HUES6 (cell line): ENCODE data around the gene INPP5D.

ENCODE experiments used
- H3K27ac ChIP-seq: 2 replicates; pipeline ENCODE4 v1.7.0; 2013; ENCODE audit warnings: low read depth, mild to moderate bottlenecking, low read length, inconsistent platforms
- H3K27me3 ChIP-seq: 2 replicates; pipeline ENCODE4 v1.6.1; 2013; ENCODE audit warnings: low read length; ENCODE audit not compliant: control insufficient read depth, insufficient read depth
- H3K36me3 ChIP-seq: 2 replicates; pipeline ENCODE4 v1.6.1; 2013; ENCODE audit warnings: low read length; ENCODE audit not compliant: control insufficient read depth, insufficient read depth
- H3K4me1 ChIP-seq: 2 replicates; pipeline ENCODE4 v1.6.1; 2013; ENCODE audit warnings: low read length; ENCODE audit not compliant: control insufficient read depth, insufficient read depth
- H3K4me3 ChIP-seq: 2 replicates; pipeline ENCODE4 v1.5.1; 2013; ENCODE audit warnings: low read depth, low read length
- H3K9ac ChIP-seq: one replicate; pipeline ENCODE4 v1.6.1; 2013; ENCODE audit warnings: mild to moderate bottlenecking, low read length
- H3K9me3 ChIP-seq: 2 replicates; pipeline ENCODE4 v1.6.1; 2013; ENCODE audit warnings: low read depth, low read length; ENCODE audit not compliant: control insufficient read depth, insufficient read depth

The INPP5D gene

GRCh38 chr2:233245406-233245805, 185.3 kb downstream of the INPP5D start:
- Histone ChIP-seq H3K9ac (no peak overlapping the region), H3K4me3 (no peak overlapping the region), H3K9me3 (peaks cover 9% of the 10 kb centered on the region; the same call in 1 of the 2 replicates), H3K27ac (no peak overlapping the region), H3K4me1 (peaks cover 3% of the 10 kb centered on the region; the same call in 1 of the 2 replicates), H3K36me3 (no peaks in the 10 kb centered on the region), H3K27me3 (no peaks in the 10 kb centered on the region)

- H3K4me1 ChIP-seq = no peaks in the 10 kb centered on the region
- H3K36me3 ChIP-seq = no peaks in the 10 kb centered on the region
- H3K9ac ChIP-seq = no peak overlapping the region
- no peaks in the 10 kb centered on the region for H3K27me3 ChIP-seq
- H3K27ac ChIP-seq = 0 out of 2 replicates have a peak overlapping the region, but pooled peaks have one; percentile 4
- no peak overlapping the region for H3K4me3 ChIP-seq
- H3K9me3 ChIP-seq = peaks cover 16% of the 10 kb centered on the region; the same call in 1 of the 2 replicates
Measured at GRCh38 chr2:233247116-233247515, 187.0 kb downstream of the INPP5D start.

- Histone ChIP-seq H3K27ac (no peak overlapping the region), H3K9ac (no peak overlapping the region), H3K4me1 (0 out of 2 replicates have a peak, but pooled peaks cover under 1% of the 10 kb centered on the region), H3K4me3 (no peak overlapping the region), H3K9me3 (peaks cover 16% of the 10 kb centered on the region; the same call in 1 of the 2 replicates), H3K27me3 (no peaks in the 10 kb centered on the region), H3K36me3 (no peaks in the 10 kb centered on the region)
Measured at GRCh38 chr2:233247744-233248143, 187.6 kb downstream of the INPP5D start.

GRCh38 chr2:233248999-233249398, 188.9 kb downstream of the INPP5D start:
- Histone ChIP-seq H3K36me3 (peaks cover 6% of the 10 kb centered on the region), H3K9me3 (peaks cover 16% of the 10 kb centered on the region; the same call in 1 of the 2 replicates), H3K9ac (no peak overlapping the region), H3K4me3 (no peak overlapping the region), H3K27ac (no peak overlapping the region), H3K4me1 (peaks cover 4% of the 10 kb centered on the region; the same call in 1 of the 2 replicates), H3K27me3 (no peaks in the 10 kb centered on the region)

- Histone ChIP-seq H3K27ac (no peak overlapping the region), H3K9ac (no peak overlapping the region), H3K4me1 (peaks cover 4% of the 10 kb centered on the region; the same call in 1 of the 2 replicates)
Measured at GRCh38 chr2:233250568-233250967, 190.4 kb downstream of the INPP5D start.

GRCh38 chr2:233250985-233251305, 190.8 kb downstream of the INPP5D start:
- Histone ChIP-seq H3K4me3 (no peak overlapping the region), H3K27me3 (no peaks in the 10 kb centered on the region), H3K36me3 (peaks cover 19% of the 10 kb centered on the region), H3K9me3 (peaks cover 16% of the 10 kb centered on the region; the same call in 1 of the 2 replicates), H3K9ac (no peak overlapping the region), H3K27ac (no peak overlapping the region), H3K4me1 (peaks cover 4% of the 10 kb centered on the region; the same call in 1 of the 2 replicates)

More at GRCh38 chr2:233250568-233250967, 190.4 kb downstream of the INPP5D start:
- peaks cover 16% of the 10 kb centered on the region; the same call in 1 of the 2 replicates for H3K9me3 ChIP-seq
- H3K36me3 ChIP-seq = peaks cover 15% of the 10 kb centered on the region
- no peak overlapping the region for H3K4me3 ChIP-seq
- no peaks in the 10 kb centered on the region for H3K27me3 ChIP-seq

GRCh38 chr2:233251306-233252116, 191.4 kb downstream of the INPP5D start, which contains the start of gene ATG16L1:
Gene ATG16L1 (plus strand): TSS chr2:233251673. CDS start chr2:233251828, 155 bp downstream.
- Histone ChIP-seq H3K9ac (peak within 1 kb of the TSS; percentile 89), H3K36me3 (peaks cover 25% of the 10 kb centered on the region), H3K4me3 (peak within 1 kb of the TSS; percentile 96), H3K27me3 (no peaks in the 10 kb centered on the region), H3K27ac (peak within 1 kb of the TSS; percentile 77), H3K9me3 (peaks cover 16% of the 10 kb centered on the region; the same call in 1 of the 2 replicates), H3K4me1 (peaks cover 4% of the 10 kb centered on the region; the same call in 1 of the 2 replicates)

- H3K27ac ChIP-seq = peak overlapping the region; percentile 77; the same call in 1 of the 2 replicates
- H3K4me1 ChIP-seq = peaks cover 4% of the 10 kb centered on the region; the same call in 1 of the 2 replicates
- peaks cover 16% of the 10 kb centered on the region; the same call in 1 of the 2 replicates for H3K9me3 ChIP-seq
Measured at GRCh38 chr2:233252227-233252626, 192.1 kb downstream of the INPP5D start.

GRCh38 chr2:233255151-233255550, 195.0 kb downstream of the INPP5D start:
- H3K9ac ChIP-seq = no peak overlapping the region
- peaks cover 58% of the 10 kb centered on the region for H3K36me3 ChIP-seq
- H3K27me3 ChIP-seq = no peaks in the 10 kb centered on the region
- H3K4me3 ChIP-seq = no peak overlapping the region
- H3K9me3 ChIP-seq = peaks cover 9% of the 10 kb centered on the region; the same call in 1 of the 2 replicates
- no peak overlapping the region for H3K27ac ChIP-seq
- peaks cover 4% of the 10 kb centered on the region; the same call in 1 of the 2 replicates for H3K4me1 ChIP-seq

More at GRCh38 chr2:233252227-233252626, 192.1 kb downstream of the INPP5D start:
- H3K36me3 ChIP-seq = peaks cover 32% of the 10 kb centered on the region
- peak overlapping the region; percentile 89 for H3K9ac ChIP-seq
- no peaks in the 10 kb centered on the region for H3K27me3 ChIP-seq
- H3K4me3 ChIP-seq = peak overlapping the region; percentile 96

- H3K9ac ChIP-seq = no peak overlapping the region
- H3K4me1 ChIP-seq = peaks cover 4% of the 10 kb centered on the region; the same call in 1 of the 2 replicates
- H3K4me3 ChIP-seq = no peak overlapping the region
- H3K9me3 ChIP-seq = peaks cover under 1% of the 10 kb centered on the region; the same call in 1 of the 2 replicates
- no peak overlapping the region for H3K27ac ChIP-seq
- H3K27me3 ChIP-seq = no peaks in the 10 kb centered on the region
- H3K36me3 ChIP-seq = peaks cover 65% of the 10 kb centered on the region
Measured at GRCh38 chr2:233256048-233256447, 195.9 kb downstream of the INPP5D start.
